Measurements from ENCODE around the gene NELFE.
A peak's percentile ranks its signal among the peaks of the same experiment; 100 is the strongest.
"Not testable (repeated sequence)": the region's sequence is repeated elsewhere in the genome, so short reads cannot be mapped to it uniquely, and the experiment has no call there.

Gene NELFE

GRCh38 chr6:31919624-31920303, 39.0 kb downstream of the NELFE start:
- in situ Hi-C loops (cut with MboI; ENCODE audit: low sequenced_read_pairs, unreplicated experiment) = no loop called here
- no peak for DNase-seq (ENCODE audit: low spot score)
- TF ChIP-seq CTCF (IDR thresholded peaks at IDR 0.05; ENCODE audit: borderline replicate concordance, control extremely low read depth, extremely low read depth, insufficient read depth, missing control alignments) = no peak

GRCh38 chr6:31918069-31918720, 40.6 kb downstream of the NELFE start:
- in situ Hi-C loops (cut with MboI; ENCODE audit: low sequenced_read_pairs, unreplicated experiment) = no loop called here
- no peak for TF ChIP-seq CTCF (IDR thresholded peaks at IDR 0.05; ENCODE audit: borderline replicate concordance, control extremely low read depth, extremely low read depth, insufficient read depth, missing control alignments)
- no peak for DNase-seq (ENCODE audit: low spot score)

- in situ Hi-C loops (cut with MboI; ENCODE audit: low sequenced_read_pairs, unreplicated experiment) = no loop called here
- no peak for TF ChIP-seq CTCF (IDR thresholded peaks at IDR 0.05; ENCODE audit: borderline replicate concordance, control extremely low read depth, extremely low read depth, insufficient read depth, missing control alignments)
- no peak for DNase-seq (ENCODE audit: low spot score)
Measured at GRCh38 chr6:31915756-31916155, 43.0 kb downstream of the NELFE start.

GRCh38 chr6:31915351-31915750, 43.4 kb downstream of the NELFE start:
- no peak for DNase-seq (ENCODE audit: low spot score)
- in situ Hi-C loops (cut with MboI; ENCODE audit: low sequenced_read_pairs, unreplicated experiment) = no loop called here
- no peak for TF ChIP-seq CTCF (IDR thresholded peaks at IDR 0.05; ENCODE audit: borderline replicate concordance, control extremely low read depth, extremely low read depth, insufficient read depth, missing control alignments)

GRCh38 chr6:31911826-31912585, 46.8 kb downstream of the NELFE start:
- in situ Hi-C loops (cut with MboI; ENCODE audit: low sequenced_read_pairs, unreplicated experiment) = no loop called here
- no peak for DNase-seq (ENCODE audit: low spot score)
- no peak for TF ChIP-seq CTCF (IDR thresholded peaks at IDR 0.05; ENCODE audit: borderline replicate concordance, control extremely low read depth, extremely low read depth, insufficient read depth, missing control alignments)

GRCh38 chr6:31909298-31909697, 49.5 kb downstream of the NELFE start:
- in situ Hi-C loops (cut with MboI; ENCODE audit: low sequenced_read_pairs, unreplicated experiment); DNase-seq (ENCODE audit: low spot score): not testable (repeated sequence)

GRCh38 chr6:31908791-31909190, 50.0 kb downstream of the NELFE start:
- peak; percentile 68 for DNase-seq (ENCODE audit: low spot score)
- TF ChIP-seq CTCF (IDR thresholded peaks at IDR 0.05; ENCODE audit: borderline replicate concordance, control extremely low read depth, extremely low read depth, insufficient read depth, missing control alignments) = no peak
- in situ Hi-C loops (cut with MboI; ENCODE audit: low sequenced_read_pairs, unreplicated experiment) = no loop called here

GRCh38 chr6:31908255-31908654, 50.5 kb downstream of the NELFE start:
- in situ Hi-C loops (cut with MboI; ENCODE audit: low sequenced_read_pairs, unreplicated experiment); DNase-seq (ENCODE audit: low spot score): not testable (repeated sequence)

Measured in GM13976 (cell line).